IPS-20b (cell line): ENCODE measurements around the gene GPC1.

Experiments used
- H3K27ac ChIP-seq: one replicate; pipeline ENCODE4 v1.5.1; 2013; ENCODE audit warnings: low read length
- H3K27me3 ChIP-seq: 2 replicates; pipeline ENCODE4 v1.6.1; 2013; ENCODE audit warnings: mild to moderate bottlenecking, low read length, inconsistent platforms; ENCODE audit not compliant: insufficient read depth
- H3K36me3 ChIP-seq: 2 replicates; pipeline ENCODE4 v1.6.1; 2013; ENCODE audit warnings: low read depth, mild to moderate bottlenecking, inconsistent platforms, low read length, moderate library complexity; ENCODE audit not compliant: insufficient read depth
- H3K4me1 ChIP-seq: 2 replicates; pipeline ENCODE4 v1.6.1; 2013; ENCODE audit warnings: mild to moderate bottlenecking, control low read depth, inconsistent platforms, low read length, moderate library complexity; ENCODE audit not compliant: insufficient read depth
- H3K4me3 ChIP-seq: 2 replicates; pipeline ENCODE4 v1.5.1; 2013; ENCODE audit warnings: mild to moderate bottlenecking, low read length, inconsistent platforms
- H3K9ac ChIP-seq: 2 replicates; pipeline ENCODE4 v1.6.1; 2013; ENCODE audit warnings: low read depth, mild to moderate bottlenecking, inconsistent platforms, low read length, moderate library complexity
- H3K9me3 ChIP-seq: 2 replicates; pipeline ENCODE4 v1.6.1; 2013; ENCODE audit warnings: mild to moderate bottlenecking, low read depth, low read length, inconsistent platforms; ENCODE audit not compliant: insufficient read depth

Gene GPC1

GRCh38 chr2:240420206-240421104, 15.0 kb upstream of the GPC1 start:
- H3K9me3 ChIP-seq, result peaks cover 40% of the 10 kb centered on the region; the same call in 1 of the 2 replicates

GRCh38 chr2:240421381-240421780, 14.1 kb upstream of the GPC1 start:
- H3K9me3 ChIP-seq, result peaks cover 40% of the 10 kb centered on the region; the same call in 1 of the 2 replicates
- H3K27me3 ChIP-seq, result no peaks in the 10 kb centered on the region
- no peak overlapping the region for H3K9ac ChIP-seq
- no peak overlapping the region for H3K4me3 ChIP-seq
- H3K4me1 ChIP-seq, result no peaks in the 10 kb centered on the region
- H3K36me3 ChIP-seq, result no peaks in the 10 kb centered on the region
- no peak overlapping the region for H3K27ac ChIP-seq

More at GRCh38 chr2:240420206-240421104, 15.0 kb upstream of the GPC1 start:
- Histone ChIP-seq H3K36me3 (no peaks in the 10 kb centered on the region), H3K9ac (no peak overlapping the region), H3K27me3 (no peaks in the 10 kb centered on the region), H3K4me1 (no peaks in the 10 kb centered on the region), H3K4me3 (no peak overlapping the region), H3K27ac (no peak overlapping the region)

- Histone ChIP-seq H3K4me3 (no peak overlapping the region), H3K9me3 (peaks cover 40% of the 10 kb centered on the region; the same call in 1 of the 2 replicates), H3K4me1 (no peaks in the 10 kb centered on the region), H3K9ac (no peak overlapping the region), H3K36me3 (no peaks in the 10 kb centered on the region), H3K27me3 (no peaks in the 10 kb centered on the region), H3K27ac (no peak overlapping the region)
These were observed 12.7 kb upstream of the GPC1 start for GRCh38 chr2:240422658-240423329.

GRCh38 chr2:240423788-240424191, 11.7 kb upstream of the GPC1 start:
- H3K9me3 ChIP-seq, result peaks cover 30% of the 10 kb centered on the region; the same call in 1 of the 2 replicates
- H3K4me3 ChIP-seq, result no peak overlapping the region

GRCh38 chr2:240424341-240425235, 10.9 kb upstream of the GPC1 start:
- no peaks in the 10 kb centered on the region for H3K27me3 ChIP-seq
- H3K9me3 ChIP-seq, result peaks cover 22% of the 10 kb centered on the region; the same call in 1 of the 2 replicates
- no peak overlapping the region for H3K27ac ChIP-seq

More at GRCh38 chr2:240423788-240424191, 11.7 kb upstream of the GPC1 start:
- Histone ChIP-seq H3K4me1 (no peaks in the 10 kb centered on the region), H3K27ac (no peak overlapping the region), H3K36me3 (no peaks in the 10 kb centered on the region), H3K27me3 (no peaks in the 10 kb centered on the region), H3K9ac (no peak overlapping the region)

GRCh38 chr2:240425236-240425615, 10.2 kb upstream of the GPC1 start:
- no peaks in the 10 kb centered on the region for H3K4me1 ChIP-seq
- H3K36me3 ChIP-seq, result no peaks in the 10 kb centered on the region
- H3K9me3 ChIP-seq, result peaks cover 16% of the 10 kb centered on the region; the same call in 1 of the 2 replicates
- H3K27me3 ChIP-seq, result no peaks in the 10 kb centered on the region
- H3K4me3 ChIP-seq, result no peak overlapping the region
- no peak overlapping the region for H3K27ac ChIP-seq
- H3K9ac ChIP-seq, result no peak overlapping the region

More at GRCh38 chr2:240424341-240425235, 10.9 kb upstream of the GPC1 start:
- no peak overlapping the region for H3K4me3 ChIP-seq
- H3K36me3 ChIP-seq, result no peaks in the 10 kb centered on the region
- H3K9ac ChIP-seq, result no peak overlapping the region
- H3K4me1 ChIP-seq, result no peaks in the 10 kb centered on the region

- Histone ChIP-seq H3K36me3 (no peaks in the 10 kb centered on the region), H3K27ac (no peak overlapping the region), H3K9me3 (peaks cover 13% of the 10 kb centered on the region; the same call in 1 of the 2 replicates), H3K4me1 (no peaks in the 10 kb centered on the region), H3K27me3 (no peaks in the 10 kb centered on the region; the same call in 1 of the 2 replicates), H3K4me3 (no peak overlapping the region), H3K9ac (no peak overlapping the region)
These were observed 9.8 kb upstream of the GPC1 start for GRCh38 chr2:240425697-240426096.

- Histone ChIP-seq H3K4me1 (no peaks in the 10 kb centered on the region), H3K27me3 (no peaks in the 10 kb centered on the region; the same call in 1 of the 2 replicates), H3K9ac (no peak overlapping the region), H3K9me3 (no peaks in the 10 kb centered on the region), H3K4me3 (no peak overlapping the region), H3K36me3 (no peaks in the 10 kb centered on the region), H3K27ac (no peak overlapping the region)
These were observed 8.4 kb upstream of the GPC1 start for GRCh38 chr2:240426845-240427721.

GRCh38 chr2:240427729-240428128, 7.7 kb upstream of the GPC1 start:
- no peaks in the 10 kb centered on the region for H3K9me3 ChIP-seq
- no peak overlapping the region for H3K27ac ChIP-seq
- no peaks in the 10 kb centered on the region for H3K4me1 ChIP-seq
- H3K9ac ChIP-seq, result no peak overlapping the region
- H3K4me3 ChIP-seq, result no peak overlapping the region
- H3K27me3 ChIP-seq, result peaks cover 5% of the 10 kb centered on the region; the same call in 1 of the 2 replicates
- no peaks in the 10 kb centered on the region for H3K36me3 ChIP-seq

GRCh38 chr2:240428245-240428644, 7.2 kb upstream of the GPC1 start:
- Histone ChIP-seq H3K9me3 (no peaks in the 10 kb centered on the region), H3K4me1 (no peaks in the 10 kb centered on the region), H3K27ac (no peak overlapping the region), H3K4me3 (no peak overlapping the region), H3K27me3 (peaks cover 9% of the 10 kb centered on the region), H3K9ac (no peak overlapping the region), H3K36me3 (no peaks in the 10 kb centered on the region)
